Measurements from ENCODE around the gene ALPL. TPM values are rescaled to one million over a fixed set of nuclear protein-coding genes. Genes with fewer than 3 reads are reported as not detected.

Gene ALPL
- total RNA-seq, 3 donors from 2014 or later, result 2.9 to 98.0 (median 17.4) TPM

- intact Hi-C loops (cut with DNase I; ENCODE audit: low total_unique reads), result no loop called here
- no peaks in the 10 kb centered on the region for H3K4me1 ChIP-seq
- H3K27me3 ChIP-seq, result no peaks in the 10 kb centered on the region
- no peaks in the 10 kb centered on the region for H3K36me3 ChIP-seq
- TF ChIP-seq POLR2A (IDR thresholded peaks at IDR 0.05), result no peak
- no peak for TF ChIP-seq POLR2AphosphoS5 (IDR thresholded peaks at IDR 0.05)
- no peak for TF ChIP-seq CTCF (IDR thresholded peaks at IDR 0.05)
- H3K27ac ChIP-seq, result no peak overlapping the region
- H3K9me3 ChIP-seq, result no peaks in the 10 kb centered on the region
- no peak overlapping the region for H3K4me3 ChIP-seq
- DNase-seq (ENCODE audit: low spot score in 2 of 2), result no peak
Observed at GRCh38 chr1:21520899-21521716, 11.9 kb downstream of the ALPL start.

DNA sequence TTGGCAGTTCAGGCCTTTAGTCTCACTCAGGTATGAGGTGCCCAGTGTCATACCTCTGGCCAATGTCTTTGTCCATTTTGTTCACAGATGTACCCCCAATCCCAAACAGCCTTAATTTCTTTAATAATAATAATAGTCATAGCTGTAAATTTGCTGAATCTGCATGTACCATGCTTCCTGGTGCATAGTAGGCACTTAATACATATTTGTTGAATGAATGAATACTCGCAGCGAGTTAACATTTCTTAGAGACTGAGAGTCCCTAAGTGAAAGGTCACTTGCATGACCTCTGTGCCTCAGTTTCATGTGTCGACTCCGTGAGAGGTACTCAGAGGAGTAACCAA is 12.5 kb downstream of the ALPL start:
- no peaks in the 10 kb centered on the region for H3K36me3 ChIP-seq
- H3K9me3 ChIP-seq, result no peaks in the 10 kb centered on the region
- DNase-seq (ENCODE audit: low spot score in 2 of 2), result no peak
- no peak for TF ChIP-seq POLR2A (IDR thresholded peaks at IDR 0.05)
- TF ChIP-seq CTCF (IDR thresholded peaks at IDR 0.05), result no peak
- no peak for TF ChIP-seq POLR2AphosphoS5 (IDR thresholded peaks at IDR 0.05)
- H3K27ac ChIP-seq, result no peak overlapping the region
- no peaks in the 10 kb centered on the region for H3K27me3 ChIP-seq
- no peaks in the 10 kb centered on the region for H3K4me1 ChIP-seq
- intact Hi-C loops (cut with DNase I; ENCODE audit: low total_unique reads), result no loop called here
- H3K4me3 ChIP-seq, result no peak overlapping the region

GRCh38 chr1:21522525-21523038 is 13.4 kb downstream of the ALPL start:
- no peak overlapping the region for H3K27ac ChIP-seq
- TF ChIP-seq POLR2AphosphoS5 (IDR thresholded peaks at IDR 0.05), result no peak
- no peak for TF ChIP-seq POLR2A (IDR thresholded peaks at IDR 0.05)
- no peak for TF ChIP-seq CTCF (IDR thresholded peaks at IDR 0.05)

GRCh38 chr1:21523297-21523813 is 14.1 kb downstream of the ALPL start:
- Histone ChIP-seq H3K36me3 (no peaks in the 10 kb centered on the region), H3K27ac (peak overlapping the region; percentile 4 to 19), H3K27me3 (no peaks in the 10 kb centered on the region), H3K4me3 (no peak overlapping the region), H3K4me1 (no peaks in the 10 kb centered on the region), H3K9me3 (no peaks in the 10 kb centered on the region)
- TF ChIP-seq CTCF (IDR thresholded peaks at IDR 0.05) (no peak), POLR2A (IDR thresholded peaks at IDR 0.05) (no peak), POLR2AphosphoS5 (IDR thresholded peaks at IDR 0.05) (no peak)
- no peak for DNase-seq (ENCODE audit: low spot score in 2 of 2)
- intact Hi-C loops (cut with DNase I; ENCODE audit: low total_unique reads), result no loop called here

More at GRCh38 chr1:21522525-21523038, 13.4 kb downstream of the ALPL start:
- no peaks in the 10 kb centered on the region for H3K36me3 ChIP-seq
- H3K27me3 ChIP-seq, result no peaks in the 10 kb centered on the region
- no peaks in the 10 kb centered on the region for H3K9me3 ChIP-seq
- intact Hi-C loops (cut with DNase I; ENCODE audit: low total_unique reads), result no loop called here
- H3K4me3 ChIP-seq, result no peak overlapping the region
- H3K4me1 ChIP-seq, result no peaks in the 10 kb centered on the region
- DNase-seq (ENCODE audit: low spot score in 2 of 2), result no peak

DNA sequence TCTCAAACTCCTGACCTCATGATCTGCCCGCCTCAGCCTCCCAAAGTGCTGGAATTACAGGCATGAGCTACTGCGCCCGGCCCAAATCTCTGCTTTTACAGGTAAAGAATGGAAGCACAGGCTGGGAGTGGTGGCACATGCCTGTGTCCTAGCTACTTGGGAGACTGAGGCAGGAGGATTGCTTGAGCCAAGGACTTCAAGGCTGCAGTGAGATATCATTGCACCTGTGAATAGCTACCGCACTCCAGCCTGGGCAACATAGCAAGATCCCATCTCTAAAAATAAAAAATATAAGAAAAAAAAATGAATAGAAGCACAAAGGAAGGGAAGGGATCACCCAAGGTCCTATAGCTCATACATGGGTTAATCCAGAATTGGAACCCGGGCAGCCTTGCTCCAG is 15.0 kb downstream of the ALPL start:
- no peak for DNase-seq (ENCODE audit: low spot score in 2 of 2)
- Histone ChIP-seq H3K27me3 (no peaks in the 10 kb centered on the region), H3K4me3 (no peak overlapping the region), H3K9me3 (no peaks in the 10 kb centered on the region), H3K36me3 (no peaks in the 10 kb centered on the region), H3K4me1 (no peaks in the 10 kb centered on the region), H3K27ac (peak overlapping the region; percentile 68 to 74)
- TF ChIP-seq POLR2AphosphoS5 (IDR thresholded peaks at IDR 0.05) (no peak), POLR2A (IDR thresholded peaks at IDR 0.05) (no peak), CTCF (IDR thresholded peaks at IDR 0.05) (no peak)
- intact Hi-C loops (cut with DNase I; ENCODE audit: low total_unique reads), result no loop called here

All from breast epithelium (tissue), 4 donors.